HepG2 (cell line): ENCODE measurements around the gene LCAT. TPM values are rescaled to one million over a fixed set of nuclear protein-coding genes. Genes with fewer than 3 reads are reported as not detected.

Source experiments
- KLF15 ChIP-seq: sonication (generic); formaldehyde crosslinking; IDR thresholded peaks from 2 replicates; pipeline ENCODE4 v1.8.1; 2023; ENCODE audit warnings: borderline replicate concordance, mild to moderate bottlenecking, inconsistent platforms, missing genetic modification reagents, mixed read lengths
- TMF1 ChIP-seq: sonication (generic); formaldehyde crosslinking; IDR thresholded peaks from 2 replicates; pipeline ENCODE4 v1.8.1; 2022; ENCODE audit warnings: low read depth, missing genetic modification reagents
- ZBTB7B ChIP-seq: sonication (generic); formaldehyde crosslinking; IDR thresholded peaks from 2 replicates; pipeline ENCODE4 v1.4.0; 2020; ENCODE audit warnings: missing genetic modification reagents
- ZNF235 ChIP-seq: sonication (generic); formaldehyde crosslinking; IDR thresholded peaks from 2 replicates; pipeline ENCODE4 v1.8.1; 2023; ENCODE audit warnings: mild to moderate bottlenecking, missing genetic modification reagents, borderline replicate concordance
- ZNF746 ChIP-seq: sonication (generic); formaldehyde crosslinking; IDR thresholded peaks from 2 replicates; pipeline ENCODE4 v1.8.0; 2022; ENCODE audit warnings: mild to moderate bottlenecking, missing genetic modification reagents
- polyA plus RNA-seq, 8 experiments: library from polyadenylated mRNA; depleted of rRNA in 3 of 8; stranded (reverse) in 7 of 8; unstranded in 1 of 8; fragments of >200 nt; fragmentation: Illumina TruSeq in 4 of 8; extraction: Trizol in 4 of 8; gene quantifications; 2 replicates each; pipeline versions ENCODE4 v1.2.1 to v1.2.3, GENCODE V29; 2011 to 2016; ENCODE audit warnings: low read depth in 4 of 8, missing spikeins in 1 of 8, mixed read lengths in 1 of 8; ENCODE audit not compliant: insufficient read depth in 1 of 8
- total RNA-seq, 5 experiments: library from RNA; depleted of rRNA; stranded (reverse); fragments of >200 nt; fragmentation: Illumina TruSeq; extraction: Trizol; gene quantifications; 2 replicates each; pipeline ENCODE4 v1.2.3, GENCODE V29; 2016; ENCODE audit warnings: low read depth in 1 of 5
- TF ChIP-seq, protein P1 (sequence below): sonication (generic); formaldehyde crosslinking; IDR thresholded peaks from 2 replicates; pipeline ENCODE4 v1.4.0; 2020; ENCODE audit warnings: missing genetic modification reagents
- TF ChIP-seq, protein P2 (sequence below), 2 experiments: sonication (generic) in 1 of 2; formaldehyde crosslinking in 1 of 2; IDR thresholded peaks; 2 replicates each; pipeline versions ENCODE4 v1.6.1 to v1.9.0; 2014 to 2022; ENCODE audit warnings: antibody characterized with exemption in 1 of 2, borderline replicate concordance in 1 of 2, inconsistent platforms in 1 of 2, low read depth in 1 of 2, missing genetic modification reagents in 1 of 2

The LCAT gene
- total and polyA plus RNA-seq, 2 of the 13 experiments (the other 11 are each of a cell fraction or from before 2014, with no cell fraction given): 36.1 to 38.9 TPM

DNA sequence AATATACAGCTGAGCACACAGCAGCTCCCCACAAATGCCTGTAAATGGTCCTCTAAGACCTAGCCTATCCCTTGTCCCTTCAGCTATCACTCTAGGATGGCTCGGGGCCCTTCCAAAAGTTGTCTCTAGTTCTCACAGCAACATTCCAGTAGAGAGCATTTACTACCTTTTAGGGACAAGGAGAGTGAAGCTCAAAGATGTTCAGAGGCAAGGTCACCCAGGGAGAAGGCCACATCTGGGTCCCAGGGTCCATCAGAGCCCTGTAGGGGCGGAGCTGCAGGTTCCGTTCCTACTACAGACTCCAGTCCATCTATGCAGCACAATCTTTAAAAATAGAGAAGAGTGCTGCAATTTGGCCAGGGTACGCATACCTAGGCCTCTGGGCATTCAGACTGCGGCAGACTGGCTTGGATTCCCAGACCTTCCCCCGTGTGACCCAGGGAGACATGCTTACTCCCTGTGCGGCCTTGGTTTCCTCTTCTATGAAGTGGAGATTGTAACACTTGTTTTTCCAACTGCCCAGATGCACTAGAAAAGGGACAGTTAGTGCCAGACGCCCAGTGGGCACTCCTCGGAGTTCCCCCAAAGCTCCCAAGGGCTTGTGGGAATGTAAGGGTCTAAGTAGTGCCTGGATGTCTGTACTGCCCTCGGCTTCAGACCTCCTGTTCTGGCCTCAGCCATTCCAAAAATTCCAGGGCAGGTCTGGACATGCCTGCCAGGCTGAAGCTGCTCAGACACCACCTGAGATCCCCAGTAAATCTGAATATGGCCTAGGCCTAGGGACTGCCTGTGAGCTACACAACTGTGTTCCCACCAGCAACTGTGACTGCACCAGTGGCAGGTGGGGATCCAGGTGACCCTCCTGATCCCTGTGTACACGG, 22.0 kb upstream of the LCAT start (continued):
- no peak for TF ChIP-seq ZNF235
- TF ChIP-seq TMF1: no peak
- no peak for TF ChIP-seq KLF15 (CRISPR knock-in tag)
- peak; percentile 26; the same call in 1 of the 2 replicates for TF ChIP-seq ZNF746 (CRISPR knock-in tag)
- TF ChIP-seq, protein P1, sequence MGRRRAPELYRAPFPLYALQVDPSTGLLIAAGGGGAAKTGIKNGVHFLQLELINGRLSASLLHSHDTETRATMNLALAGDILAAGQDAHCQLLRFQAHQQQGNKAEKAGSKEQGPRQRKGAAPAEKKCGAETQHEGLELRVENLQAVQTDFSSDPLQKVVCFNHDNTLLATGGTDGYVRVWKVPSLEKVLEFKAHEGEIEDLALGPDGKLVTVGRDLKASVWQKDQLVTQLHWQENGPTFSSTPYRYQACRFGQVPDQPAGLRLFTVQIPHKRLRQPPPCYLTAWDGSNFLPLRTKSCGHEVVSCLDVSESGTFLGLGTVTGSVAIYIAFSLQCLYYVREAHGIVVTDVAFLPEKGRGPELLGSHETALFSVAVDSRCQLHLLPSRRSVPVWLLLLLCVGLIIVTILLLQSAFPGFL (CRISPR knock-in tag): no peak
- TF ChIP-seq, protein P2, sequence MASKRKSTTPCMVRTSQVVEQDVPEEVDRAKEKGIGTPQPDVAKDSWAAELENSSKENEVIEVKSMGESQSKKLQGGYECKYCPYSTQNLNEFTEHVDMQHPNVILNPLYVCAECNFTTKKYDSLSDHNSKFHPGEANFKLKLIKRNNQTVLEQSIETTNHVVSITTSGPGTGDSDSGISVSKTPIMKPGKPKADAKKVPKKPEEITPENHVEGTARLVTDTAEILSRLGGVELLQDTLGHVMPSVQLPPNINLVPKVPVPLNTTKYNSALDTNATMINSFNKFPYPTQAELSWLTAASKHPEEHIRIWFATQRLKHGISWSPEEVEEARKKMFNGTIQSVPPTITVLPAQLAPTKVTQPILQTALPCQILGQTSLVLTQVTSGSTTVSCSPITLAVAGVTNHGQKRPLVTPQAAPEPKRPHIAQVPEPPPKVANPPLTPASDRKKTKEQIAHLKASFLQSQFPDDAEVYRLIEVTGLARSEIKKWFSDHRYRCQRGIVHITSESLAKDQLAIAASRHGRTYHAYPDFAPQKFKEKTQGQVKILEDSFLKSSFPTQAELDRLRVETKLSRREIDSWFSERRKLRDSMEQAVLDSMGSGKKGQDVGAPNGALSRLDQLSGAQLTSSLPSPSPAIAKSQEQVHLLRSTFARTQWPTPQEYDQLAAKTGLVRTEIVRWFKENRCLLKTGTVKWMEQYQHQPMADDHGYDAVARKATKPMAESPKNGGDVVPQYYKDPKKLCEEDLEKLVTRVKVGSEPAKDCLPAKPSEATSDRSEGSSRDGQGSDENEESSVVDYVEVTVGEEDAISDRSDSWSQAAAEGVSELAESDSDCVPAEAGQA (IDR thresholded peaks at IDR 0.05; ENCODE audit: low read depth): no peak
- TF ChIP-seq, protein P2 (CRISPR knock-in tag; IDR thresholded peaks at IDR 0.05; ENCODE audit: borderline replicate concordance): no peak
- no peak for TF ChIP-seq ZBTB7B (CRISPR knock-in tag)
